IPS-18c (cell line): ENCODE results near the gene JMJD8.

ENCODE experiments used
- H3K4me3 ChIP-seq: 2 replicates; pipeline ENCODE4 v1.7.0; 2013; ENCODE audit warnings: low read depth, mild to moderate bottlenecking, low read length, moderate library complexity; ENCODE audit not compliant: insufficient read depth
- H3K9me3 ChIP-seq: one replicate; pipeline ENCODE4 v1.6.1; 2013; ENCODE audit warnings: mild to moderate bottlenecking, low read length, moderate library complexity; ENCODE audit not compliant: control insufficient read depth, insufficient read depth

The JMJD8 gene, protein sequence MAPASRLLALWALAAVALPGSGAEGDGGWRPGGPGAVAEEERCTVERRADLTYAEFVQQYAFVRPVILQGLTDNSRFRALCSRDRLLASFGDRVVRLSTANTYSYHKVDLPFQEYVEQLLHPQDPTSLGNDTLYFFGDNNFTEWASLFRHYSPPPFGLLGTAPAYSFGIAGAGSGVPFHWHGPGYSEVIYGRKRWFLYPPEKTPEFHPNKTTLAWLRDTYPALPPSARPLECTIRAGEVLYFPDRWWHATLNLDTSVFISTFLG

DNA sequence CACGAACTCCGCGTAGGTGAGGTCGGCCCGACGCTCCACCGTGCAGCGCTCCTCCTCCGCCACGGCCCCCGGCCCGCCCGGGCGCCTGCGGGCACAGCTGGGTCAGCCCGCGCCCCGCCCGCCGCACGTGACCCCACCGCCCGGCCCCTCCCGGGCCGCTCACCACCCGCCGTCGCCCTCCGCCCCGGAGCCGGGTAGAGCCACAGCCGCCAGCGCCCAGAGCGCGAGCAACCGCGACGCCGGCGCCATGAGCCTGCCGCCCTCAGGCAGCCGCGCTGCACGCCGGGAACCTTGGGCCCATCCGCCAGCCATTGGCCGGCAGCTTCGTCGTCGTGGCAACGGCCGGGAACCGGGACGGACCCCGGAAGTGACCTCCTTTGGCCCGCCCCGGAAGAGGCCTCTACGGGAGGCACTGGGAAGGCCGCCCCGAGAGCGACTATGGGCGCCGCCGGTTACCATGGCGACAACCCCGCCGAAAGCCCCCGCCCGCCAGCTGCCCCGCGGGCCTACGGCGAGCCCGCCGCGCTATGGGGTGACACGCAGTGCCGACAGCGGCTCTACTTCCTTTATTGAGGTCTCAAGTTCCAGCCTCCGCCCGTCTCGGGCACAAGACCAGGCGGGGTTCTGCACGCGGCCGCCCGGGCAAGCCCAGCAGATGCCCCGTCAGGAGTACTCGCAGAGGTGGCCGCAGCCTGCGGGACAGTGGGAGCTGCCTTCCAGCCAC, at the start of gene JMJD8:
Gene JMJD8, minus strand, starts transcription at position 264 of the 724 bp plus-strand sequence. Its CDS starts 15 bp downstream, at position 249.
- peak within 1 kb of the TSS; percentile 71 for H3K4me3 ChIP-seq
- no peaks in the 10 kb centered on the region for H3K9me3 ChIP-seq

GRCh38 chr16:733382-734207, 49.5 kb upstream of the JMJD8 start:
- H3K4me3 ChIP-seq = no peak overlapping the region

DNA sequence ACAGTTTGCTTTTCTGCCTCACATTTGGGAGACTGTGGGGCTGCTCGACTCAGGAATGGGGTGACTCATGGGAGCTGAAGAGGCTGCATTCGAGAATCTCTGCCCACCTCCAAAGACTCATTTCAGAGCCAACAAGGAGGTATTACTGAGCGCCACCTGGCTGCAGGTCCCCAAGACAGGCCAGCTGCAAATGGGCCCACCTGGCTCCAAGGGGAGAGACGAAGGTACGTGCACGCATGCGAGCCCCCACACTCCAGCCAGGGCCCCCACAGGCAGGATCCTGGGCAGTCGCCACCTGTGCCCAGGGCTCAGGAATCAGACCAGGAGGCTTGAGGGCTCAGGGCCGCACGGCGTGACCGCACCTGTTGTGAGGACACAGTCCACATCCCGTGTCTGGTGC, 48.8 kb upstream of the JMJD8 start:
- no peaks in the 10 kb centered on the region for H3K9me3 ChIP-seq
- no peak overlapping the region for H3K4me3 ChIP-seq

More at GRCh38 chr16:733382-734207, 49.5 kb upstream of the JMJD8 start:
- no peaks in the 10 kb centered on the region for H3K9me3 ChIP-seq

- Histone ChIP-seq H3K4me3 (no peak overlapping the region), H3K9me3 (no peaks in the 10 kb centered on the region)
Measured at GRCh38 chr16:732332-732731, 48.2 kb upstream of the JMJD8 start.

GRCh38 chr16:730666-731509, 46.8 kb upstream of the JMJD8 start:
- Histone ChIP-seq H3K4me3 (no peak overlapping the region), H3K9me3 (no peaks in the 10 kb centered on the region)

- no peak overlapping the region for H3K4me3 ChIP-seq
Measured at GRCh38 chr16:729768-730665, 45.9 kb upstream of the JMJD8 start.

DNA sequence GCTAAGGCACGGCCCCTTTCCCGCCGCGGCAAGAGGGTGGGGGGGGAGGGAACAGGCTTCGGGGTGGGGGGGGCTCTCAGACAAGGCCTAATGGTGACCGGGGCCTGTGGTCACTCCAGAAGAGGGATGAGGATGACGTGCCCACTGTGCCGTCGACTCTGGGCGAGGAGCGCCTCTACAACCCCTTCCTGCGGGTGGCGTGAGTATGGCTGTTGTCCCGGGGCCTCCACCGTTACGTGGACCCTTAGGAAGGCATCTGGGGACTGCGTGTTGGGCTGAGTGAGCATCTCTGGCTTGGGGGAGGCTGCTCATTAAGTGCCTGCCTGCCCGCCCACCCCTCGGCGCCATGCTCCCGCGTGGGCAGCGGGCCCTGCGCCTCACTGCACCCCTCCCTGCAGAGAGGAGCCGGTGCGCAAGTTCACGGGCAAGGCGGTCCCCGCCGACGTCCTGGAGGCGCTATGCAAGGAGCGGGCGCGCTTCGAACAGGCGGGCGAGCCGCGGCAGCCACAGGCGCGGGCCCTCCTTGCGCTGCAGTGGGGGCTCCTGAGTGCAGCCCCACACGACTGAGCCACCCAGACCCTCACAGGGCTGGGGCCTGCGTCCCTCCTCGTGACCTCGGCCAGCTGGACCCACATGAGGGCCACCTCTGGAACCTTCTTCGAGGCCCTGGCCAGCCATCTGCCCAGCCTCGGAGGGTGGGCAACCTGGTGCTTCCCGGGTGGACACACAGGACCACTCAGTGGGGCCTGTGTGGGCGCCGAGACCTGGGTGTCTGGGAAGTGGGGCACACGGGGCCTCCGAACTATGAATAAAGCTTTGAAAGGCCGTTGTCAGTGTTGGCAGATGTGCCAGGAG, 45.0 kb upstream of the JMJD8 start:
- H3K4me3 ChIP-seq = peak overlapping the region; percentile 61

More at GRCh38 chr16:729768-730665, 45.9 kb upstream of the JMJD8 start:
- peaks cover 3% of the 10 kb centered on the region for H3K9me3 ChIP-seq

DNA sequence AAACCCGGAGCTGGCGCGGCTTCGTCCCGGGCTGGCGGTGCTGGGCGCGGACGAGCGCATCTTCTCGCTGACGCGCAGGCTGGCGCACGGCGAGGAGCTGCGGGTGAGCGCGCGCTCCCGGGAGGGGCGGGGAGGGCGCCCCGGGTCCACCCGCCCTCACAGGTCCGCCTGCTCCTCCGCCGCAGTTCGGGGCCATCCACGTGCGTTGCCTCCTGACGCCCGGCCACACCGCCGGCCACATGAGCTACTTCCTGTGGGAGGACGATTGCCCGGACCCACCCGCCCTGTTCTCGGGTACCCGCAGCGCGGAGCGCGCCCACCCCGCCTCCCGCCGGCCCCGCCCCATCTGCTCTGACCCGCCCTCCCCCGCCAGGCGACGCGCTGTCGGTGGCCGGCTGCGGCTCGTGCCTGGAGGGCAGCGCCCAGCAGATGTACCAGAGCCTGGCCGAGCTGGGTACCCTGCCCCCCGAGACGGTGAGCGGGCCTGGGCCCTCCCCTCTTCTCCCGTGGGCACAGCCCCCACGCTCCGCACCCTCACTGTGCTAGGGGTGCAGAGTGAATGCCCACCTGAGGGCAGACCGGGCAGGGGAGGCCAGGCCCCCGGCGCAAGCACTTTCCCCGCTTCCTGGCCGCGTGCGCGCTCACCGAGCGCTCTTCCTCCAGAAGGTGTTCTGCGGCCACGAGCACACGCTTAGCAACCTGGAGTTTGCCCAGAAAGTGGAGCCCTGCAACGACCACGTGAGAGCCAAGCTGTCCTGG, 44.2 kb upstream of the JMJD8 start:
- peaks cover 3% of the 10 kb centered on the region for H3K9me3 ChIP-seq
- H3K4me3 ChIP-seq = peak overlapping the region; percentile 61

More for the DNA sequence above, 45.0 kb upstream of the JMJD8 start:
- peaks cover 3% of the 10 kb centered on the region for H3K9me3 ChIP-seq

DNA sequence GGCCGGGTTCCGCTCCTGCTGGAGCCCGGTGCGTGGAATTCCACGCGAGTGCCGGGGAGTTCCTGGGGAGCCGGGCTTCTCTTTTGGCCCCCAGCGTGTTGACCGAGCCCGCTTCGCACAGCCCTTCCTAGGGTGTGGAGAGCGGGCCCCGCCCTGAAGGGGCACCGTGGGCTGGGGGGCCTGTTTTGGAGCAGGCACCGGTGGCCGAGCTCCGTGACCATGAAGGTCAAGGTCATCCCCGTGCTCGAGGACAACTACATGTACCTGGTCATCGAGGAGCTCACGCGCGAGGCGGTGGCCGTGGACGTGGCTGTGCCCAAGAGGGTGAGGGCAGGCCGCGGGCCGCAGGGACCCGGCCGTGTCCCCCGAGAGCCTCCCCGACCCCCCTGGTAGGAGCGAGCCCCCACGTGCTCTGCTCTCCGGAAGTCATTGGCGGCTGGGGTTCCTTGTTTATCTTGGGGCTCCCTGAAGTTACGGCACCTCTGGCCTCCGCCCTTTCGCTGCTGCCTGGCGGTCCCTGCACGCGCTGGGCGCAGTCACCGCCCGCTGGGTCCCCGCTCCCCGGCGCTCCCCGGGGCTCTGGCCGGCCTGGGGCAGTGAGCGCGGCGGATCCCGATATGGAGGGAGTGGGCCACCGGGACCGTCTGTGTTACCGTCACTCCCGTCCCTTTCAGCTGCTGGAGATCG, 43.3 kb upstream of the JMJD8 start:
- Histone ChIP-seq H3K4me3 (peak overlapping the region; percentile 65), H3K9me3 (peaks cover 3% of the 10 kb centered on the region)

DNA sequence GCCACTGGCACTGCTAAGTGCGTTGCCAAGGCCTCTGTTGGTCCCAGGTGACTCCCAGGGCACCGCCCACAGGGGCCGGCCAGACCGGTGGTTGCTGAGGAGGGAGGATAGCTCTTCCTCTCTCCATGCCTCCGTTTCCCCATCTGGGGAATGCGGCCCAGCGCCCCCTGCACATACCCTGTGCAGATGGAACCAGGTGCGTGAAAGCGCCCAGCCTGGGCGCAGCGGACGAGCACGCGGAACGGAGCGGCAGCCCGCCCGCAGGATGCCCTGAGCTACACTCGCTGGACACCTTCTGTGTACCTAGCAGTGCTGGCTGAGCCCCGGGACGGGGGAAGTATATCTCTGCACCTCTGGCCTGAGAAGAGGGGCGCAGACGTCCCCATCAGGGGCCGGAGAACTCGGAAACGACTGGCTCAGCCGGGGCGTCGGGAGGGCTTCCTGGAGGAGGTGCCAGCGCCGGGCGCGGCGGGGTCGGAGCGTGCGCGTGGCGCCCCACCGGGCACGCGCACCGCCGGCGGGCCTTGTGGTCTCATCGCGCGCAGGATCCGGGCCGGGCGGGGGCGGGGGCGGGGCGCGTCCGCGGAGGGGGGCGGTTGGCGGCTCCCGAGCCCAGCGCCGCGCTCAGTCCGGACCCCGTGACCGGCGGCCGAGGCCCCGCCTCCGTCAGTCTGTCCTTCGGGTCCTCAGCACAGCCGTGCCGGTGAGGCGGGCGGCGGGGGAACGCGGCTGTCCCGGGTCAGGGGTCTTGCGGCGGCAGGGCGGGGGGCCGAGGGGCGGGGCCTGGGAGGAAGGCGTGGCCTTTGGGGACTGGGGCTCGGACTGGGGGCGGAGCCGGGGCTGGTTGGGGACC, 42.5 kb upstream of the JMJD8 start, which contains the start of the genes CCDC78 and HAGHL:
Gene CCDC78, minus strand, starts transcription at position 6 of the 853 bp plus-strand sequence. CDS start 76 bp downstream, outside the sequence.
Gene HAGHL, plus strand, starts transcription at position 669 of the 853 bp plus-strand sequence. CDS start 404 bp downstream, outside the sequence.
- Histone ChIP-seq H3K4me3 (peak within 1 kb of the TSS; percentile 65), H3K9me3 (peaks cover 3% of the 10 kb centered on the region)

DNA sequence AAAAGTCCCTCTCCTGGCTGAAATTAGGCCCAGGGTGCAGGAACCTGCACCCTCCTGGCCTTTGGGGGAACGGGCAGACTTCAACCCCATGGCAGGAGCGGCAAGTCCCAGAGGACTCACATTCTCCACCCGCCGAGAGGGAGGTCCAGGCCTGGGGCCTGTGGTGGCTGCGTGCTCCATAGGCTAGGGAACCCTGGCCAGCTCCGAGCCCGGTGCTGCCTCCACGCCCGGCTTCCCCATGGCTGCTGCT, 42.0 kb upstream of the JMJD8 start:
- Histone ChIP-seq H3K4me3 (peak overlapping the region; percentile 55; the same call in 1 of the 2 replicates), H3K9me3 (peaks cover 3% of the 10 kb centered on the region)

DNA sequence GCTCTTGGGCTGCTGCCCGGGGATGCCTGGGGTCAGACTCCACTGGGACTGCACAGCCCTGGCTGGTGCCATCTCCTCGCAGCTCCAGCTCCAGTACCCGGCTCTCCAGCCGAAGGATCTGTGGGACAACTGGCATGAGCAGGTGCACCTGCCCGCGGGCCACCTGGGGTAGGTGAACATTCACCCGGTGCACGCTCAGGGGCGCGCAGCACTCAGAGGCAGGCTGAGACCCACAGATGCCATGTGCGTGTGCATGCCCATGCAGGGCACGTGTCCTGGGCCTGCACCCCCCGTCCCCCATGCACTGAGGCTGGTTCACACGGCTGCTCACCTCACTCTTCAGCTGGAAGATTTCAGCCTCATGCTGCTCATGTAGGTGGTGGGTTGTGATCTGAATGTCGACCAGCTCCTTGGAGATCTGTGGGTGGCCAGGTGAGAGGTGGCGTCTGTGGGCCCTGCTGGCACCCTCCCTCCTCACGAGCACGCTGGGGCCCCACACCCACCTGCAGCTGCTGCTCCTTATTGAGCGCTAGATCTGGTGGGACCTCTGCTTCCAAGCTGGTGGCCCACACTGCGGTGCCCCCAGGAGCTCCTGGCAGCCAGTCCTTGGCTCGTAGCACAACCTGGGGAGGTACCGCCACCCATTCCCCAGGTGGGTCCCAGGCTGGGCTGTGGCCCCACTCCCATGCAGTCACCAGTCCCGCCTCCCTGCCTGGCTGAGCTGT, 41.5 kb upstream of the JMJD8 start:
- Histone ChIP-seq H3K9me3 (peaks cover 3% of the 10 kb centered on the region), H3K4me3 (no peak overlapping the region)

DNA sequence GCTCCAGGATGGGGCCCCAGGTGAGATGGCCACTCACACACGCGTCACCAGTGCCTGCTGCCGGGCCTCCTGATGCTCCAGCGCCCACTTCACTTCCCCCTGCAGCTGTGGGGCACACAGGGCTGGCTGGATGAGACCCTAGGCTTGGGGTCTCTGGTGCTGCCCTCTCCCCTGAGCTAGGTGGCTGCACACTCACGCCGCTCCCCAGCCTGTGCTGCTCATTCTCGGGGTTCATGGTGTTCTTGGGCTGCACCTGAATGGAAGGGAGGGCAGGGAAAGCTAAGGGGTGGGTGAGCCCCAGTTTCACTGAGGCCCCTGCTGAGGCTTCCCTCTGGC, 40.9 kb upstream of the JMJD8 start:
- peaks cover 3% of the 10 kb centered on the region for H3K9me3 ChIP-seq

More for the DNA sequence above, 40.9 kb upstream of the JMJD8 start:
- H3K4me3 ChIP-seq = no peak overlapping the region
